HFFc6 (cell line): Measurements from ENCODE around the gene SNX18. TPM values are rescaled to one million over a fixed set of nuclear protein-coding genes. Genes with fewer than 3 reads are reported as not detected.

ENCODE experiments used
- DNase-seq: peaks from one replicate; pipeline ENCODE4 v3.0.0-alpha.2; 2018
- H3K27ac Mint-ChIP-seq: 2 replicates; pipeline ENCODE4 v1.8.0; 2020; ENCODE audit warnings: mild to moderate bottlenecking, mixed read lengths
- H3K27me3 Mint-ChIP-seq: 2 replicates; pipeline ENCODE4 v1.8.0; 2021; ENCODE audit warnings: mild to moderate bottlenecking, moderate library complexity, mixed read lengths; ENCODE audit not compliant: insufficient read depth
- H3K36me3 Mint-ChIP-seq: 2 replicates; pipeline ENCODE4 v1.8.0; 2021; ENCODE audit warnings: low read depth, mixed read lengths
- H3K4me1 Mint-ChIP-seq: 2 replicates; pipeline ENCODE4 v1.8.0; 2020; ENCODE audit warnings: low read depth, mixed read lengths
- H3K4me3 Mint-ChIP-seq: 2 replicates; pipeline ENCODE4 v1.8.0; 2020; ENCODE audit warnings: mild to moderate bottlenecking, moderate library complexity, mixed read lengths
- H3K9me3 Mint-ChIP-seq: 2 replicates; pipeline ENCODE4 v1.8.0; 2020; ENCODE audit warnings: mild to moderate bottlenecking, mixed read lengths
- CTCF ChIP-seq: fragments of 200-600 bp; sonication (generic); IDR thresholded peaks from 2 replicates; pipeline ENCODE4 v1.5.0; 2021; ENCODE audit warnings: antibody characterized with exemption, mild to moderate bottlenecking
- total RNA-seq, 6 experiments: library from RNA; stranded (reverse); fragmentation: NEBNext Ultra II Directional; extraction: Animal tissue kit (Norgen Biotek cat#: 25700); gene quantifications; 2 replicates in 1 of 6; 3 replicates in 5 of 6; pipeline ENCODE4 v1.2.3, GENCODE V29; 2021

Gene SNX18
- total RNA-seq, 6 experiments from 2014 or later: 32.8 to 47.3 (median 39.7) TPM

GRCh38 chr5:54548565-54548964 is 31.0 kb downstream of the SNX18 start:
- H3K36me3 Mint-ChIP-seq: peaks cover 42% of the 10 kb centered on the region
- no peaks in the 10 kb centered on the region for H3K9me3 Mint-ChIP-seq
- no peaks in the 10 kb centered on the region for H3K27me3 Mint-ChIP-seq
- H3K4me1 Mint-ChIP-seq: peaks cover 29% of the 10 kb centered on the region
- DNase-seq: no peak
- no peak overlapping the region for H3K4me3 Mint-ChIP-seq
- TF ChIP-seq CTCF: no peak
- no peak overlapping the region for H3K27ac Mint-ChIP-seq

GRCh38 chr5:54551292-54551691 is 33.7 kb downstream of the SNX18 start:
- peaks cover 31% of the 10 kb centered on the region for H3K36me3 Mint-ChIP-seq
- DNase-seq: no peak
- no peak overlapping the region for H3K27ac Mint-ChIP-seq
- no peak for TF ChIP-seq CTCF
- H3K4me1 Mint-ChIP-seq: peaks cover 24% of the 10 kb centered on the region
- H3K27me3 Mint-ChIP-seq: no peaks in the 10 kb centered on the region
- H3K4me3 Mint-ChIP-seq: no peak overlapping the region
- no peaks in the 10 kb centered on the region for H3K9me3 Mint-ChIP-seq

GRCh38 chr5:54551926-54552325 is 34.4 kb downstream of the SNX18 start:
- no peaks in the 10 kb centered on the region for H3K27me3 Mint-ChIP-seq
- H3K4me1 Mint-ChIP-seq: peaks cover 29% of the 10 kb centered on the region
- H3K36me3 Mint-ChIP-seq: peaks cover 31% of the 10 kb centered on the region
- H3K4me3 Mint-ChIP-seq: no peak overlapping the region
- DNase-seq: no peak
- no peak overlapping the region for H3K27ac Mint-ChIP-seq
- no peak for TF ChIP-seq CTCF
- H3K9me3 Mint-ChIP-seq: no peaks in the 10 kb centered on the region

DNA sequence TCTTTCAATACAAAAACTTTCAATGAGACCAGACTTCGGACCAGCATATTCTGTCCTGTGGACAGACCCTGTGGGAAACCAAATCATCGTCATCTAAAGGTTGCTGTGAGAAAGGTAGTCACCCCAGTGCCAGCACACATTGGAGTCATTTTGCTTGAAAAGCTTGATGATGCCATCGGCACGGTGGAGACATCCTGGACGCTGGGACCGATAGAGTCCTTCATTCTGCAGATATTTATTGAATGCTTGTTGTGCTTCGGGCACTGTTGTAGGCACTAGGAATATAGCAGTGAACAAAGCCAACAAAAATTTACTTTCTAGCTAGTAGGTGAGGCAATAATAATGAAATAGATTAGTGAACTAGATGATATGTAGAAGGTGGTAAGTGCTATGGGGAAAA is 34.9 kb downstream of the SNX18 start:
- no peak for DNase-seq
- TF ChIP-seq CTCF: no peak
- Mint-ChIP-seq H3K9me3 (no peaks in the 10 kb centered on the region), H3K4me1 (peaks cover 28% of the 10 kb centered on the region), H3K27me3 (no peaks in the 10 kb centered on the region), H3K27ac (no peak overlapping the region), H3K4me3 (no peak overlapping the region), H3K36me3 (peaks cover 31% of the 10 kb centered on the region)

DNA sequence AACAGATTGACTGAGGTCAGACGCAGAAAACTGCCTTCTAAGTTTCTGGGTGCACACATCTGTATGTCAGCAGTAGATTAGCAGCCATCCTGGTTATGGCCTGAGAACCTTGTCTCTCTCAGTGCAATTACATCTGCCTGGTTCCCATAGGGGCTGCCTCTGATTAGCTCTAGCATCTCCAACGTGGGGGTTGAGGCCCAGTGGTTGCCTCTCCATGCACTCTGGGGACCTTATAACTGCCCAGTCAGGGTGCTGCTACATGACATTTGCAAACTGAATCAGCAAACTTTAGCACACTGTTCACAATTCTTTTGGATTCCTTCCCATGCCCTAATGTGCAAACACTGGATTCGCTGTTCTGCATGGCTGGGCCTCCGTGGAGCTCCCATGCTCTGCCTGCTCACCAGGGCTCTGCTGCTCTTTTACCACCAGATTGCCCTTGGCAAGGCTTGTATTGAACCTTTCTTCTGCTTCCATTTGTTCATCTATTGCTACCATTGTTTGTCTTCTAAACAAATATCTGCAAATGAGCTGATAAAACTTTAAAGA is 36.2 kb downstream of the SNX18 start:
- no peaks in the 10 kb centered on the region for H3K27me3 Mint-ChIP-seq
- H3K4me1 Mint-ChIP-seq: peaks cover 25% of the 10 kb centered on the region
- H3K4me3 Mint-ChIP-seq: no peak overlapping the region
- TF ChIP-seq CTCF: no peak
- no peak for DNase-seq
- peaks cover 24% of the 10 kb centered on the region for H3K36me3 Mint-ChIP-seq
- no peaks in the 10 kb centered on the region for H3K9me3 Mint-ChIP-seq
- H3K27ac Mint-ChIP-seq: no peak overlapping the region
